ENCODE data around the gene COL18A1.

Gene COL18A1

GRCh38 chr21:45379901-45380330, 25.0 kb upstream of the COL18A1 start:
- TF ChIP-seq FOXA1 (IDR thresholded peaks at IDR 0.05), result no peak
- TF ChIP-seq ARNT (IDR thresholded peaks at IDR 0.05), result no peak
- no peak for TF ChIP-seq FOXM1 (IDR thresholded peaks at IDR 0.05; ENCODE audit: borderline replicate concordance)
- TF ChIP-seq PKNOX1 (IDR thresholded peaks at IDR 0.05), result no peak
- no peak for TF ChIP-seq CTBP1 (IDR thresholded peaks at IDR 0.05; ENCODE audit: borderline replicate concordance)
- no peak for TF ChIP-seq LEF1 (IDR thresholded peaks at IDR 0.05; ENCODE audit: borderline replicate concordance)
- TF ChIP-seq ELF4 (IDR thresholded peaks at IDR 0.05), result no peak
- TF ChIP-seq TARDBP (IDR thresholded peaks at IDR 0.05), result no peak
- no peak for TF ChIP-seq SUZ12 (IDR thresholded peaks at IDR 0.05)
- no peak for TF ChIP-seq HDGF (IDR thresholded peaks at IDR 0.05; ENCODE audit: borderline replicate concordance)
- no peak for TF ChIP-seq BHLHE40 (IDR thresholded peaks at IDR 0.05; ENCODE audit: borderline replicate concordance)
- no peak for TF ChIP-seq ZNF384 (IDR thresholded peaks at IDR 0.05)
- TF ChIP-seq L3MBTL2 (conservative IDR thresholded peaks at IDR 0.05), result no peak
- no peak for TF ChIP-seq FOXK2 (IDR thresholded peaks at IDR 0.05)
- TF ChIP-seq NFRKB (IDR thresholded peaks at IDR 0.05), result no peak
- DNase-seq (ENCODE audit: extremely low spot score), result no peak
- ChIA-PET CTCF (no interaction called here), POLR2A (no interaction called here)

DNA sequence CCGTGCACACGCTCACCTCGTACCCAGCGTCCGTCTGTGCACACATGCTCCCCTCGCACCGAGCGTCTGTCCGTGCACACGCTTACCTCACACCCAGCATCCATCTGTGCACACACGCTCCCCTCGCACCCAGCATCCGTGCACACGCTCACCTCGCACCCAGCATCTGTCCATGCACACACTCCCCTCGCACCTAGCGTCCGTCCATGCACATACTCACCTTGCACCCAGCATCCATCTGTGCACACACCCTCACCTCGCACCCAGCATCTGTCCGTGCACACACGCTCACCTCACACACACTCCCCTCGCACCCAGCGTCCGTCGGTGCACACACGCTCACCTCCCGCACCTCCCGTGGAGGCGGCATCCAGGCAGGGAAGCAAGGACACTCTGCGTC, 24.4 kb upstream of the COL18A1 start:
- CTCF ChIA-PET, result no interaction called here
- no peak for DNase-seq (ENCODE audit: extremely low spot score)
- POLR2A ChIA-PET, result no interaction called here
- TF ChIP-seq BHLHE40 (IDR thresholded peaks at IDR 0.05; ENCODE audit: borderline replicate concordance), result no peak
- TF ChIP-seq FOXM1 (IDR thresholded peaks at IDR 0.05; ENCODE audit: borderline replicate concordance), result no peak
- no peak for TF ChIP-seq TARDBP (IDR thresholded peaks at IDR 0.05)
- TF ChIP-seq PKNOX1 (IDR thresholded peaks at IDR 0.05), result no peak
- TF ChIP-seq LEF1 (IDR thresholded peaks at IDR 0.05; ENCODE audit: borderline replicate concordance), result no peak
- TF ChIP-seq SUZ12 (IDR thresholded peaks at IDR 0.05), result no peak

DNA sequence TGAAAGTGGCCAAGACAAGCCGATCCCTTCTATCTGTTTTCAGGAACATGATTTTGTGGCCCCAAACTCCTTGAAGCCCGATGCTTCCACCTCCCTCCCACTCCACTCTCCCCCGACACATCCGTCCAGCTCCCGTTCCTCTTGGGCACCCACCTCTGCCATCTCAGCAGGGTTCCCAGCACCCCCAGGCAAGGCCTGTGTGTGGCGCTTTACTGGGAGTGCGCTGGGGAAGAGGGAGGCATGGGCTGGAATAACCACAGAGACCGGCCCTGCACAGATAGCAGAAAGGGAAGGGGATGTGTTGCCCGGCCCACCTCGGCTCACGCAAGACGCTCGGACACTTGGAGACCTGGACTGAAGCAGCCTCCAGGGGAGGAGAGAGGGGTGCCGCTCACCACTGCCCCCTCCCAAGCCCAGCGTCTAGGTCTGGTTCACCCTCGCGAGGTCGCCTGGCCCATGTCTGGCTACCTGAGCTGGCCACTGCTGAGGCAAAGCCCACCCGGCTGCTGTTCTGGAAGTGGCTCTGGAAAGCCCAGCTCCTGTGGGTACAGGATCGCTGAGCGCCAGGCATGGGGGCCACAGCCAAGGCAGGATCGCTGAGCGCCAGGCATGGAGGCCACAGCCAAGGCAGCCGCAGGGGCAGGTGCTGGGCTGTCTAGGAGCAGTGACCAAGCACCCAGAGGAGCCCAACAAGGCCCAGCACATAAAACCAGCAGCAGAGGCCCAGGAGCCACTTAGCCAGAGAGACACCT, 23.8 kb upstream of the COL18A1 start:
- POLR2A ChIA-PET, result no interaction called here
- CTCF ChIA-PET, result no interaction called here

GRCh38 chr21:45381865-45382696, 22.9 kb upstream of the COL18A1 start:
- ChIA-PET CTCF (no interaction called here), POLR2A (no interaction called here)
- no peak for TF ChIP-seq FOXA1 (IDR thresholded peaks at IDR 0.05)
- TF ChIP-seq LEF1 (IDR thresholded peaks at IDR 0.05; ENCODE audit: borderline replicate concordance), result no peak
- no peak for TF ChIP-seq PKNOX1 (IDR thresholded peaks at IDR 0.05)
- TF ChIP-seq CTBP1 (IDR thresholded peaks at IDR 0.05; ENCODE audit: borderline replicate concordance), result no peak
- DNase-seq (ENCODE audit: extremely low spot score), result no peak

More for the DNA sequence above, 23.8 kb upstream of the COL18A1 start:
- no peak for DNase-seq (ENCODE audit: extremely low spot score)
- no peak for TF ChIP-seq ARNT (IDR thresholded peaks at IDR 0.05)
- TF ChIP-seq L3MBTL2 (conservative IDR thresholded peaks at IDR 0.05), result no peak
- no peak for TF ChIP-seq FOXK2 (IDR thresholded peaks at IDR 0.05)
- no peak for TF ChIP-seq ZNF384 (IDR thresholded peaks at IDR 0.05)
- TF ChIP-seq BHLHE40 (IDR thresholded peaks at IDR 0.05; ENCODE audit: borderline replicate concordance), result no peak
- TF ChIP-seq FOXA1 (IDR thresholded peaks at IDR 0.05), result no peak
- no peak for TF ChIP-seq NFRKB (IDR thresholded peaks at IDR 0.05)
- no peak for TF ChIP-seq TARDBP (IDR thresholded peaks at IDR 0.05)
- TF ChIP-seq FOXM1 (IDR thresholded peaks at IDR 0.05; ENCODE audit: borderline replicate concordance), result no peak
- no peak for TF ChIP-seq SP1 (IDR thresholded peaks at IDR 0.05)
- no peak for TF ChIP-seq SUZ12 (IDR thresholded peaks at IDR 0.05)
- TF ChIP-seq CTBP1 (IDR thresholded peaks at IDR 0.05; ENCODE audit: borderline replicate concordance), result no peak
- TF ChIP-seq LEF1 (IDR thresholded peaks at IDR 0.05; ENCODE audit: borderline replicate concordance), result no peak
- TF ChIP-seq ELF4 (IDR thresholded peaks at IDR 0.05), result no peak
- TF ChIP-seq PKNOX1 (IDR thresholded peaks at IDR 0.05), result no peak
- TF ChIP-seq HDGF (IDR thresholded peaks at IDR 0.05; ENCODE audit: borderline replicate concordance), result no peak

DNA sequence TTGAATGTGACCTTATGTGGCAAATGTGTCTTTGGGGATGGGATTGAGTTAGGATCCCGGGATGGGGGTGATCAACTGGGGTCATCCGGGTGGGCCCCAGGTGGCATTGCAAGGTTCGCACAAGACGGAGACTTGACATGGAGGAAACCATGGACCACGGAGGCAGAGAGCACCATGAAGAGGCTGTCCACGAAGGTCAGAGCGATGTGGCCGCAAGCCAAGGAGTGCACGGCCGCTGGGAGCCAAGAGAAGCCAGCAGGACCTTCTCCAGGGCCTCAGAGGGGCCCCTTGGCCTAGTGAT, 22.3 kb upstream of the COL18A1 start:
- TF ChIP-seq FOXM1 (IDR thresholded peaks at IDR 0.05; ENCODE audit: borderline replicate concordance) (no peak), PKNOX1 (IDR thresholded peaks at IDR 0.05) (no peak), LEF1 (IDR thresholded peaks at IDR 0.05; ENCODE audit: borderline replicate concordance) (no peak)
- POLR2A ChIA-PET, result no interaction called here
- CTCF ChIA-PET, result no interaction called here
- no peak for DNase-seq (ENCODE audit: extremely low spot score)

Measured in HEK293T (cell line).